Activated T-helper 1 cell treated with anti-CD3 and anti-CD28 coated beads, Interleukin-12 subunit alpha, Interleukin-12 subunit beta, Interleukin-2, Interleukin-4 antibody, amounts not matched to agents 30 ng/mL and 10 ng/mL and 1 ng/mL, durations not matched to agents 14 hours and 24 hours and 36 hours (primary cell): ENCODE results near the gene TAS1R2. TPM values are rescaled to one million over a fixed set of nuclear protein-coding genes. Genes with fewer than 3 reads are reported as not detected.
A peak's percentile ranks its signal among the peaks of the same experiment; 100 is the strongest.

ENCODE experiments used
- DNase-seq: peaks from one replicate; pipeline ENCODE4 v3.0.0; 2021; ENCODE audit warnings: low spot score
- H3K27ac Mint-ChIP-seq: one replicate; pipeline ENCODE4 v1.8.0; 2021; ENCODE audit warnings: mild to moderate bottlenecking, mixed read lengths
- H3K27me3 Mint-ChIP-seq: one replicate; pipeline ENCODE4 v1.8.0; 2022; ENCODE audit warnings: mild to moderate bottlenecking, moderate library complexity, mixed read lengths; ENCODE audit not compliant: insufficient read depth
- H3K36me3 Mint-ChIP-seq: one replicate; pipeline ENCODE4 v1.8.0; 2021; ENCODE audit warnings: low read depth, mixed read lengths
- H3K4me1 Mint-ChIP-seq: one replicate; pipeline ENCODE4 v1.8.0; 2021; ENCODE audit warnings: low read depth, mixed read lengths
- H3K4me3 Mint-ChIP-seq: one replicate; pipeline ENCODE4 v1.8.0; 2021; ENCODE audit warnings: mild to moderate bottlenecking, moderate library complexity, mixed read lengths
- H3K9me3 Mint-ChIP-seq: one replicate; pipeline ENCODE4 v1.8.0; 2021; ENCODE audit warnings: mixed read lengths
- intact Hi-C: fragments of 100-400 bp; cut with micrococcal nuclease; formaldehyde crosslinking; loops from one replicate; pipeline ENCODE4 v1.15.1; 2024
- total RNA-seq: library from RNA; stranded (reverse); gene quantifications from 2 replicates; pipeline ENCODE4 v1.2.3, GENCODE V29; 2022

Gene TAS1R2
- total RNA-seq, 1 donor from 2014 or later = not detected

DNA sequence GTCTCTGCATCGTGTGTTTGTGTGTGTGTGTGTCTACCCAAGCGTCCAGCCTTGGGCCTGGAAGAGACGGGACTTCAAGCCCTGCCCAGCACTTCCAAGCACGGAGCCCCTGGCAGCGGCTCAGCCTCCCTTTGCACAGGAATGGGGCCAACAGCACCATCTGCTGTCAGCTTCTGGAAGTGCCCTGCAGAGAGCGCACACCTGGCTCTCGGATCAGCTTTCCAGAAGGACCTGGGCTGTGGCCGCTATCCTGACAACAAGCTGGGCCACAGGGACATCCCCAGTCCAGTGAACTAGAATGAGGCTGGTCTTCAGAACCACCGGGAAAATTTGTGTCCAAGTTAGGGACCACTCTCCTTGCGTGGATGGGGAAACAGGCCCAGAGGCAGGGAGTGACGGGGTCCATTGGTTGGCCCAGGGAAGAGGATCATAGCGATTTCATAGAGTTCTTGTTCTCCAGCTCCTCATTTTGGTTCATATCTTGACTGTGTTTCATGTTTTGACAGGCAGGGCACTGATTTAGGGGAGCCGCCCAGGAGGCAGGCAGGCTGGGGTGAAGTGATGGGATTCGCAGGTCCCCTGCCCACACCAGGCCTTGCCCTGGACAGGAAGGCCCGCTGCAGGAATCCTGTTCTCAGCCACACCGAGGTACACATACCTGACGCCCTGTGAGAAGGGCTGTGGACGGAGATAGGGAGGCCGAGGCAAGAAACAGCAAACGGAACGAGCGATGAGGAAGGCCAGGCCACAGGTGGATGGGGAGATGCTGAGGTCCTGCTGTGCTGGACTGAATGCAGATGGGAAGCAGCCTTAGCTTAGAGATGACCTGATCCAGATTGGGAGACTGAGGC, 38.4 kb downstream of the TAS1R2 start:
- peak; percentile 22 for DNase-seq
- H3K9me3 Mint-ChIP-seq = no peaks in the 10 kb centered on the region
- no peak overlapping the region for H3K4me3 Mint-ChIP-seq
- H3K4me1 Mint-ChIP-seq = peaks cover 4% of the 10 kb centered on the region
- H3K27ac Mint-ChIP-seq = no peak overlapping the region
- peaks cover 7% of the 10 kb centered on the region for H3K27me3 Mint-ChIP-seq
- no peaks in the 10 kb centered on the region for H3K36me3 Mint-ChIP-seq
- intact Hi-C loops = loop anchor here (1.0 kb wide), 1 partner anchor 228 kb away; no protein-coding TSS in a partner anchor

DNA sequence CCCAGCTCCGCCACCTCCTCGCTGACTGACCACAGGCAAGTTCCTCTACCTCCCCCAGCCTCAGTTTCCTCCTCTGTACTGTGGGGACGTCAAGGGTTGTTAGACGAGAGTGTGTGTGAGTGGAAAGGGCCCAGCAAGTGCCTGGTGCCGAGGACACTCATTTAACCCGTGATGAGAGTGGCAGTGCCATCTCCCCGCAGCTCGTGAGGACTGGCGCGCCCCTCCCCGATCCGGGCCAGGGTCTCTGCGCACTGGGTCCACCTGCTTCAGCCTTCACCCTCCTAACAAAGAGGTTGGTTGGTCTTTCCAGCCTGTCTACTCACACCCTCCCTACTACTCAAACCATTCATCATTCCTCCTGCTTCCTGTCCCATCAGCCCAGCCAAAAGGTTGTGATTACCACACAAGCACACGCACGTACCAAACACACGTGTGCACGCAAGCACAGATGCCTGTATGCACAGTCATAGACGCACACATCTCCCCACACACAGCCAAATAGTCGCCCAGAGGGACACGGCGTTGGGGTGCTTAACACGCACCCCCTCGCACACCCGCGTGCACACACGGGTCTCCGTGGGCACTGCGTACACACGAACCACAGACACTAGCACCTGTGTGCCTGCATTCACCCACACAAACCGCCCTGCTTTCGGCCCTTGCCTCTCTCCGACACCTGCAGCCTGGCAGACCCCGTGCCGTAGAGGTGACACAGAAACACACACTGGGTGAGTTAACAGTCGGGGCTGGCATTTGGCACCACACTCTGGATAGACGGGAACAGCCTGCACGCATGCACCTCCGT, 39.3 kb downstream of the TAS1R2 start:
- Mint-ChIP-seq H3K27ac (no peak overlapping the region), H3K4me1 (peaks cover 4% of the 10 kb centered on the region), H3K9me3 (no peaks in the 10 kb centered on the region), H3K27me3 (peaks cover 7% of the 10 kb centered on the region), H3K4me3 (no peak overlapping the region), H3K36me3 (no peaks in the 10 kb centered on the region)
- intact Hi-C loops = loop anchor here (1.0 kb wide), 1 partner anchor 227 kb away; no protein-coding TSS in a partner anchor
- DNase-seq = no peak

DNA sequence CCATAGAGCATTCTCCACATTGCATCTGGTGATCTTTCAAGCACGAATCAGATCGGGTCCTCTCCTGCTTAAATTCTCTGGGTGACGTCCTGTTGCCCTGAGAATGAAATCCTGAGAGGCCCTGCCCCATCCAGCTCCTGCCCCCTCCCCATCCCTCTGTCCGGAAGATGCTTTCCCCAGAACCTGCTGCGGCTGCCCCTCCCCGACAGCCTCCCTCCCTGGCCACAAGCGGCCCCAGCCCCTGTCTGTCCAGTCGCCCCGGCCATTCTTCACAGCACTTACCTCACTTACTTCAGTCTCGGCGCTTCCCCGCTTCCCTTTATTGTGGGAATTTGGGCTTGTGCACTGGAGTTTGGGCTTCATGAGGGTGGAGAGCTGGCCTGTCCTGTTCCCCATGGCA, 40.3 kb downstream of the TAS1R2 start:
- no peak for DNase-seq
- Mint-ChIP-seq H3K9me3 (no peaks in the 10 kb centered on the region), H3K4me1 (peaks cover 4% of the 10 kb centered on the region), H3K36me3 (no peaks in the 10 kb centered on the region), H3K27ac (no peak overlapping the region), H3K27me3 (peaks cover 7% of the 10 kb centered on the region), H3K4me3 (no peak overlapping the region)
- intact Hi-C loops = no loop called here

DNA sequence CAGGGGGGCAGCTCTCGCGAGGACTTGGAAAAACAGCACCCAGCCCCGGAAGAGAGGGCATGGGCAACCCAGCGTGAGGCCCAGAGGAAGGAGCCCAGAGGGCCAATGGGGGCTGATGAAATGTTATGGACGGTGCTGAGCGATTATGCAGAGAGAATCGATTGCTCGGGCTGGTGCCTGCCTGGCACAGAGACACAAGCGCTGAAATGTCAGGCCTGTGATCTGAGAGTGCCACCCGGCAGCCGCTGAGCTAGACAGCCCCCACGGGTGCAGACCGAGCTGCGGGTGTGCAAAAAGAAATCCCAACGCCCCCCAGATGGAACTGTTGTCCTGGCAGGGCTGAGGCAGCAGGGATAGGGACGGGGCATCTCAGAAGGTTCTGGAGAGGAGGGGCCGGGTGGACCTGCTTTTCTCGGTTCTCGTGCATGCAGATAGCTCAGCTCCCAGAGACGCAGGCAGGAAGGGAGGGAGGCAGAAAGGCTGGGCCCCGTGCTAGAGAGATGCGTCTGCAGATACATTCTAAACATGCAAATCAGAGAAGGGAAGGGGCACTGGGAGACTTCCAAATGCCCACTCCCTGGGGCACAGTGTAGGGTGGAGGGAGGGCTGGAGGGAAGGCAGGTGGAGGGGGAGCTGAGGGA, 41.5 kb downstream of the TAS1R2 start:
- DNase-seq = no peak
- Mint-ChIP-seq H3K4me1 (peaks cover 4% of the 10 kb centered on the region), H3K4me3 (no peak overlapping the region), H3K9me3 (no peaks in the 10 kb centered on the region), H3K27me3 (peaks cover 7% of the 10 kb centered on the region), H3K36me3 (no peaks in the 10 kb centered on the region), H3K27ac (no peak overlapping the region)
- intact Hi-C loops = no loop called here

DNA sequence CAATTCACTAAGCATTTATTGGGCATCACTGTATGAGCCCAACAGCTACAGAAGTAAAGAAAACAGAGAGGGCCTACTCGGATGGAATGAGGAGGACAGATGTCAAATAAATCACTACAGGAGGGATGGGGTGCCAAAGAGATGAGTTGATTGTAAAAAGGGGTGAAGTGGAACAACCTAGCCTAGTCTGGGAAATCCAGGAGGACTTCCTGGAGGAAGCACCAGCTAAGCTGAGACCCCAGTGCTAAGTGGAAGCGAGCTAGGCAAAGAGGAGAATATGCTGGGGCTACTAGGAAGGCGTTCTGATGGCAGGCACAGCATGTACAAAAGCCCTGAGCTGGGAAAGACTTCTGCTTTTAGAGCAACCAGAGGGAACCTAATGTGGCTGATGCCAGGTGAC, 42.1 kb downstream of the TAS1R2 start:
- Mint-ChIP-seq H3K27me3 (peaks cover 7% of the 10 kb centered on the region), H3K4me3 (no peak overlapping the region), H3K9me3 (no peaks in the 10 kb centered on the region), H3K27ac (no peak overlapping the region), H3K36me3 (no peaks in the 10 kb centered on the region), H3K4me1 (peaks cover 4% of the 10 kb centered on the region)
- DNase-seq = no peak
- intact Hi-C loops = no loop called here

DNA sequence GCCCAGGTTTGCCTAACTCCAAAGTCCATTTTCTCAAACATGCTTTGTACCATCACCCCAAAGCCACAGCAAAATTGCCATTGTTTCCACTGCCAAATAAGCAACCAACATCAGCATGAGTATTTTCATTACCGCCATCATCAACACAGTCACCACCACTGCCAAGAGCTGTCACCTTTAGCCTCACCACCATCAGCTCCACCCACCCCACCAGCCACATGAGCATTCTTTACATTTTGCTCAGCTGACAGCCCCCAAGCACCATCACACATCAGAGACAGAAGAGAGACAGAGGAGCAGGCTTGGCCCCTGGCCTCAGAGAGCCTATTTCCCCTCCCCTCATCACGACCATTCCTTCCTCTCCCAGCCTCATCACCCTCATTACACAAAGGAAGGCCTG, 42.7 kb downstream of the TAS1R2 start:
- Mint-ChIP-seq H3K27me3 (peaks cover 7% of the 10 kb centered on the region), H3K27ac (no peak overlapping the region), H3K4me1 (peaks cover 4% of the 10 kb centered on the region), H3K36me3 (no peaks in the 10 kb centered on the region), H3K4me3 (no peak overlapping the region), H3K9me3 (no peaks in the 10 kb centered on the region)
- no peak for DNase-seq
- intact Hi-C loops = no loop called here

DNA sequence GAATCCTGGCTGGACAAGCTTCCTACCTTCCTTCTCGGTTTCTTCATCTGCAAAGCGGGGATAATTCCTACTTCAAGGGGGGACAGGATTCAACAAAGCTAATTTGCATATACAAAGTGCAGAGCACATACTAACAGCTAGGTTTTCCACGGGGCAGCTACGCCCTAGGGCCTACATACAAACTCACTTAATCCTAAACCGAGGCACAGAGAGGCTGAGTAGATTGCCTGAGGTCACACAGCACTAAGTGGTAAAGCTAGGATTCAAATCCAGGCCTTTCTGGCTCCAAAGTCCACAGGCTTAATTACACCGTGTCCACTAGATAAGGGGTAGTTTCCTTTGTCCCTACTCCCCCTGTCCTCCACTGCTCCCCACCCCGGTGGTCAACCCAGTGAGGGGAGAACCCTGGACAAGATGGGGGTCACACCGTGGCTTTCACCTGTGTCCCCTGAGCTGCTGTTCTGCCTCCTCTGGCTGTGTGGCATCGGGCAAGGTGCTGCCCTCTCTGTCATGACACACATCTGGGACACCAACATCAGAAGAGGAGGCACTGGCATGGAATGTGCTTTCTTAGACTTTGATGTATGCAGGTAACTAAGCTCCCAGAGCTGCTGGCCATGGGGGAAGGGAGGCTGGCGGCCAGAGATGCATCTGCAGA, 44.5 kb downstream of the TAS1R2 start:
- no peaks in the 10 kb centered on the region for H3K36me3 Mint-ChIP-seq
- no peaks in the 10 kb centered on the region for H3K4me1 Mint-ChIP-seq
- peaks cover 10% of the 10 kb centered on the region for H3K27me3 Mint-ChIP-seq
- no peak for DNase-seq
- intact Hi-C loops = no loop called here
- no peak overlapping the region for H3K4me3 Mint-ChIP-seq
- no peak overlapping the region for H3K27ac Mint-ChIP-seq
- H3K9me3 Mint-ChIP-seq = no peaks in the 10 kb centered on the region

DNA sequence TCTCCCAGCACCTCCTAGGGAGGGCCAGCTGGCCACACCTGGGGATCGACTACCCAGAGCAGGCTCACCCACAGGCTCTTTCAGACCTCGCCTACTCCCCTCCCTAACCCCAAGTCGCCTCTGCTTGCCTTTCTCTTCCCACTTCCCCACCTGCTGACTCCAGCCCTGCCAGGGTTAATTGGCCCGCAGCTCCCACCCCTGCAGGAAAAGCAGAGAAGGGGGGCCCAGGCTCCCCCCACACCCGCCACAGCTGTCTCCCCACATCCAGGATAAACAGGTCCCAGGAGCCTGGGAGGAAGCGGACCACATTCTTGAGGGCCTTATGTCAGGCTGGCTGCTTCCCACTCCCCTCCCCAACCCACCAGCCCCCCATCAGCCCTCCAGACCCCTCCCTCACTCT, 45.0 kb downstream of the TAS1R2 start:
- Mint-ChIP-seq H3K27ac (no peak overlapping the region), H3K4me1 (no peaks in the 10 kb centered on the region), H3K27me3 (peaks cover 9% of the 10 kb centered on the region), H3K9me3 (no peaks in the 10 kb centered on the region), H3K36me3 (no peaks in the 10 kb centered on the region), H3K4me3 (no peak overlapping the region)
- intact Hi-C loops = no loop called here
- DNase-seq = no peak

DNA sequence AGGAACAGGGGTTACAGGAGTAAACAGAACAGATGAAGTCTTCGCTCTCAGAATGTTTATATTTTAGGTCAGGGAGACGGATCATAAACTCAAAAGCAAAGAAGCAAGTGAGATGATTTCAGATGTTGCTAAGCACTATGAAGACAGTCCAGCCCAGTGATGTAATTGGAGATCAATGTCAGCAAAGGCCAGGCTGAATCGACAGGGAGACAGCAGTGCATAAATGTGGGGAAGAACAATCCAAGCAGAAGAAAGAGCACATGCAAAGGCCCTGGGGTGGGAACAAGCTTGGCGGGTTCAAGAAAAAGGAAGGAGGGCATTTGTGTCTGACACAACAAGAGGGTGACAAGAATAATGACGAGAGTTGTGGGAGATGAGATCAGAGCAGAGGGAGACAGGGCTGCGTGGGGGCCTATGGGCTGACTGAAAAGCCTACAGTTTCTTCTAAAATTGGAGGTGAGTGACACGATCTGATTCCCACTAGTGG, 47.0 kb downstream of the TAS1R2 start:
- no peaks in the 10 kb centered on the region for H3K4me1 Mint-ChIP-seq
- no peaks in the 10 kb centered on the region for H3K9me3 Mint-ChIP-seq
- intact Hi-C loops = no loop called here
- no peak overlapping the region for H3K27ac Mint-ChIP-seq
- H3K4me3 Mint-ChIP-seq = no peak overlapping the region
- no peaks in the 10 kb centered on the region for H3K36me3 Mint-ChIP-seq
- H3K27me3 Mint-ChIP-seq = peaks cover 3% of the 10 kb centered on the region
- no peak for DNase-seq

DNA sequence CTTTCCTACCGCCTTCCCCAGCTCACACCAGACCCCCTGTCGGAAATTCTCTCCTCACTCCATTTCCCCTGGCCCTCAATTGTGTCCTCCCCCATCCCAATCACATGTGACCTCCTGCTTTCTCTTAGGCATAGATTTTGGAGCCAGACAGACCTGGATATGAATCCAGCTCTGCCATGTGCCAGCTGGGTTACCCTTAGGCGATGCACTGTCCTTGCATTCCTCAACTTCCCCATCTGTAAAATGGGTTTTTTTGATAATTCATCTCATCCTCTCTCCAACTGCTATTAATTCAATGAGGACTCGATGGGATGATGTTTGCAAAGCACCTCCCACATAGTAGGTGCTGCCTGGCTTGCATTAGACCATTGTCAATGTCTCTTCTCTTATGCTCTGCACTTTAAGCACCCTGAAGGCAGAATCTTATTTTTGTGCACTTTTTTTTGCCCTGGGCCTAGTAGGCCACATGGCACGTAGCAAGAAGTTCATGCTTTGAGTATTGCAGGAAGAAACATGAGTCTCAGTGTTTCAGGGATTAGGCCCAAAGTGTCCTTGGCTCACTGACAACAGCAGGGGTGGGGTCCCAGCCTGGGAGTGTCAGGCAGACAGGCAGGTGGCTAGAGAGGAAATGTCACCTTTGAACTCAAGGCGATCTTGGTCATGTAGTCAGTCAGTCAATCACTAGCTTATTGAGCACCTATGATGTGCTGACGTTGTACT, 47.6 kb downstream of the TAS1R2 start:
- Mint-ChIP-seq H3K36me3 (no peaks in the 10 kb centered on the region), H3K4me1 (no peaks in the 10 kb centered on the region), H3K27ac (no peak overlapping the region), H3K4me3 (no peak overlapping the region), H3K9me3 (no peaks in the 10 kb centered on the region), H3K27me3 (peaks cover 3% of the 10 kb centered on the region)
- no peak for DNase-seq
- intact Hi-C loops = no loop called here

DNA sequence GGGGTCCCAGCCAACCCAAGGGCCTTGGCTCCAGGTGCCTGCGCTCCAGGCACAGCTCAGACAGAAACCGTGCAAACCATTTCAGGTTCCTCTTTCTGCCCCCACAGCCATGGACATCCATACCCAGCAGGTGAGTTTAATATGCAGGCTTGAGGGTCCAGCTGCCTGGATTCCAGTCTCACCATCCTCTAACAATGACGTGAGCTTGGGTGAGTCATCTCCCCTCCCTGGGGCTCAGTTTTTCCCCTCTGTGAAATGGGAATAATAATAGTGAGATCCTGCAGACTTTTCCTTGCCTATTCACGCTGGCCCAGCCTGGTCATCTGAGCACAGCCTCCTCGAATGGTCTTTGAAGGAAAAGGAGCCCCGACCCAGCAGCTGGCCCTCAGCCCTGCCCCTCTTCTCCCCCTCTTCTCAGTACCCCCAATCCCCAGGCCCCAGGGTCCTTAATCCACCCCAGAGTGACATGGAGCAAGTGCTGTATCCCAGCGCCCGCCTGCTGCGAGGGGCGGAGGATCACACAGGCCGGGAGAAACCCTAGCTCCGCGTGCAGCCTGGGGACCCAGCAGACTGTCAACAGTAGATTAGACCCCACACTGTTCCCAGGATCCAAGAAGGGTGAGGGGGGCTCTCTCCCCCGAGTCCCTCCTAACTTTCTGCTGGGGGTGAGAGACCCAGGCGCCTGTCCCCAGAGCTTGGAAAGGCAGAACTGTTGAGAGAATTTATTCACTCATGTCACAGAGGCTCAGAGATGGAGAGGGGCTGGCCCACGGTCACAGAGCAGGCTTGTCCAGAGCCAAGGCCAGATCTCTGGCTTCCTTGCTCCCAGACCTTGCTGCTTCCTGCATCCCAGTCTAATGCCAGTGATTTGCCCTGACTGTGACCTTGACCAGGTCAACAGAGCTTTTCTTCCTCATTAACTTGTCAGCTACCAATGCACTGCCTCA, 49.2 kb downstream of the TAS1R2 start:
- intact Hi-C loops = no loop called here
- Mint-ChIP-seq H3K36me3 (no peaks in the 10 kb centered on the region), H3K27me3 (peaks cover 3% of the 10 kb centered on the region), H3K4me1 (no peaks in the 10 kb centered on the region), H3K9me3 (no peaks in the 10 kb centered on the region), H3K4me3 (no peak overlapping the region), H3K27ac (no peak overlapping the region)
- no peak for DNase-seq
